ENCODE results near the gene RTN4RL1. TPM values are rescaled to one million over a fixed set of nuclear protein-coding genes. Genes with fewer than 3 reads are reported as not detected.

The RTN4RL1 gene
- total RNA-seq, 1 experiment from 2014 or later, result 0.22 TPM

DNA sequence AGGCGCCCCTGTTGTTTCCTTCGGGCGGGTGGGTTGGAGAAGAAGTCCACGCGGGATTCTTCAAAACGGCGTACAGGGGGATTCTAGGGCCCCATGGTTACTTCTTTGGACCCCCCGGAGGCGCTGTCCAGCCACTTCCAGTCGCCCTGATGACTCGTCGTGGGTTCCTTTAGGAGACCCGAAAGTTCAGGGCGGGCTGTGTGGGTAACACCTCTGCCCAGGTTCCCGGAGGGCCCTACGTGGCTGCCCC, 29.1 kb upstream of the RTN4RL1 start:
- Histone ChIP-seq H3K23me2 (ENCODE audit: insufficient read length, low read depth, low read length, poor library complexity, severe bottlenecking) (peaks cover 7% of the 10 kb centered on the region), H3K23ac (ENCODE audit: insufficient read length, low read depth, low read length) (no peak overlapping the region), H3K4ac (ENCODE audit: low read depth, low read length) (no peak overlapping the region), H4K20me1 (ENCODE audit: control insufficient read depth, insufficient read depth, insufficient read length) (peaks cover 4% of the 10 kb centered on the region), H3K4me2 (ENCODE audit: insufficient read depth, insufficient read length, low read length) (peak overlapping the region; percentile 51), H3K79me2 (ENCODE audit: insufficient read depth, low read length) (no peaks in the 10 kb centered on the region), H4K91ac (ENCODE audit: insufficient read length, low read depth, low read length) (no peak overlapping the region), H2BK15ac (ENCODE audit: low read depth, low read length) (no peak overlapping the region), H3K4me1 (ENCODE audit: insufficient read depth, low read length) (no peaks in the 10 kb centered on the region), H3K9me3 (ENCODE audit: control insufficient read depth, low read depth, low read length) (no peaks in the 10 kb centered on the region), H2BK120ac (ENCODE audit: low read depth, low read length, poor library complexity, severe bottlenecking) (no peak overlapping the region), H2BK20ac (ENCODE audit: low read depth, low read length, poor library complexity, severe bottlenecking) (no peak overlapping the region), H3K14ac (ENCODE audit: insufficient read depth, low read length) (no peak overlapping the region), H2BK5ac (ENCODE audit: insufficient read length, low read length) (no peak overlapping the region), H2AK5ac (ENCODE audit: insufficient read length, low read length) (no peak overlapping the region), H3K27ac (ENCODE audit: insufficient read length, low read depth, low read length) (no peak overlapping the region), H3K79me1 (ENCODE audit: insufficient read depth, low read depth, low read length, poor library complexity, severe bottlenecking) (no peaks in the 10 kb centered on the region), H3K56ac (ENCODE audit: insufficient read length, low read depth, low read length) (no peak overlapping the region), H2BK12ac (ENCODE audit: insufficient read length, low read depth, low read length) (no peak overlapping the region), H3K9ac (ENCODE audit: extremely low read depth, insufficient read length, low read length) (no peak overlapping the region), H3K27me3 (ENCODE audit: insufficient read depth, low read length) (peaks cover 64% of the 10 kb centered on the region), H3T11ph (ENCODE audit: low read length) (no peak overlapping the region), H2AFZ (ENCODE audit: low read length) (no peak overlapping the region), H4K8ac (replicated peaks; ENCODE audit: insufficient read length, low read depth, low read length) (no peak overlapping the region), H3K18ac (ENCODE audit: insufficient read length, low read depth, low read length) (no peak overlapping the region), H4K5ac (ENCODE audit: insufficient read length, low read depth, low read length) (no peak overlapping the region)
- no CpG with 5 or more reads among the region's 16 CpGs for WGBS (ENCODE audit: extremely low coverage, insufficient read length, low lambda C conversion rate)
- H3K36me3 Mint-ChIP-seq (ENCODE audit: insufficient read depth in 1 of 3, low read depth in 3 of 3), result no peaks in the 10 kb centered on the region; a peak in 2 of 7 replicates
- H3K9me3 Mint-ChIP-seq, result no peaks in the 10 kb centered on the region
- H3K4me3 Mint-ChIP-seq, result peak overlapping the region; percentile 41 to 67
- no peak for DNase-seq
- TF ChIP-seq, protein P1, sequence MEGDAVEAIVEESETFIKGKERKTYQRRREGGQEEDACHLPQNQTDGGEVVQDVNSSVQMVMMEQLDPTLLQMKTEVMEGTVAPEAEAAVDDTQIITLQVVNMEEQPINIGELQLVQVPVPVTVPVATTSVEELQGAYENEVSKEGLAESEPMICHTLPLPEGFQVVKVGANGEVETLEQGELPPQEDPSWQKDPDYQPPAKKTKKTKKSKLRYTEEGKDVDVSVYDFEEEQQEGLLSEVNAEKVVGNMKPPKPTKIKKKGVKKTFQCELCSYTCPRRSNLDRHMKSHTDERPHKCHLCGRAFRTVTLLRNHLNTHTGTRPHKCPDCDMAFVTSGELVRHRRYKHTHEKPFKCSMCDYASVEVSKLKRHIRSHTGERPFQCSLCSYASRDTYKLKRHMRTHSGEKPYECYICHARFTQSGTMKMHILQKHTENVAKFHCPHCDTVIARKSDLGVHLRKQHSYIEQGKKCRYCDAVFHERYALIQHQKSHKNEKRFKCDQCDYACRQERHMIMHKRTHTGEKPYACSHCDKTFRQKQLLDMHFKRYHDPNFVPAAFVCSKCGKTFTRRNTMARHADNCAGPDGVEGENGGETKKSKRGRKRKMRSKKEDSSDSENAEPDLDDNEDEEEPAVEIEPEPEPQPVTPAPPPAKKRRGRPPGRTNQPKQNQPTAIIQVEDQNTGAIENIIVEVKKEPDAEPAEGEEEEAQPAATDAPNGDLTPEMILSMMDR (conservative IDR thresholded peaks at IDR 0.05), result no peak
- H3K27me3 Mint-ChIP-seq (ENCODE audit: low read depth), result peaks cover 68% of the 10 kb centered on the region
- peaks cover 7 to 9% of the 10 kb centered on the region in 2 experiments; a peak in 3 of 4 replicates for H3K4me1 Mint-ChIP-seq
- H3K27ac Mint-ChIP-seq, result no peak overlapping the region

All from H9 (cell line).